Loucy (cell line): Measurements from ENCODE around the gene CCT7.
A peak's percentile ranks its signal among the peaks of the same experiment; 100 is the strongest.

ENCODE experiments used
- H2AFZ ChIP-seq: fragments of 200-600 bp; sonication (generic); 2 replicates; pipeline ENCODE4 v1.6.0; 2016; ENCODE audit warnings: antibody characterized with exemption, mild to moderate bottlenecking, low read length, moderate library complexity
- H3F3A ChIP-seq: fragments of 200-600 bp; 2 replicates; pipeline ENCODE4 v1.6.0; 2016; ENCODE audit warnings: antibody characterized with exemption, low read depth, mild to moderate bottlenecking
- H3K27me3 ChIP-seq: fragments of 200-600 bp; sonication (generic); 2 replicates; pipeline ENCODE4 v1.6.1; 2014; ENCODE audit warnings: low read length, mild to moderate bottlenecking; ENCODE audit not compliant: insufficient read depth, poor library complexity, severe bottlenecking
- H3K36me3 ChIP-seq: fragments of 200-600 bp; sonication (generic); 2 replicates; pipeline ENCODE4 v1.6.1; 2016; ENCODE audit warnings: low read length; ENCODE audit not compliant: insufficient read depth
- H3K4me1 ChIP-seq: fragments of 200-600 bp; sonication (generic); 2 replicates; pipeline ENCODE4 v1.5.1; 2014; ENCODE audit warnings: low read length, mild to moderate bottlenecking; ENCODE audit not compliant: insufficient read depth, poor library complexity, severe bottlenecking
- H3K4me2 ChIP-seq: fragments of 200-600 bp; sonication (generic); 2 replicates; pipeline ENCODE4 v1.6.0; 2014; ENCODE audit warnings: antibody characterized with exemption, low read length, low read depth, mild to moderate bottlenecking; ENCODE audit not compliant: poor library complexity, severe bottlenecking
- H3K4me3 ChIP-seq: fragments of 200-600 bp; sonication (generic); 2 replicates; pipeline ENCODE4 v1.5.1; 2014; ENCODE audit warnings: low read length, mild to moderate bottlenecking, mixed read lengths; ENCODE audit not compliant: poor library complexity, severe bottlenecking
- H3K79me2 ChIP-seq: fragments of 200-600 bp; sonication (generic); 2 replicates; pipeline ENCODE4 v1.6.1; 2014; ENCODE audit warnings: low read length; ENCODE audit not compliant: insufficient read depth
- H3K9ac ChIP-seq: fragments of 200-600 bp; sonication (generic); 2 replicates; pipeline ENCODE4 v1.6.0; 2014; ENCODE audit warnings: mild to moderate bottlenecking, low read depth, low read length, moderate library complexity; ENCODE audit not compliant: poor library complexity, severe bottlenecking
- H3K9me2 ChIP-seq: fragments of 200-600 bp; sonication (generic); replicated peaks from 2 replicates; pipeline ENCODE4 v1.6.1; 2016; ENCODE audit warnings: low read depth, low read length, mixed read lengths
- H3K9me3 ChIP-seq: fragments of 200-600 bp; sonication (generic); 2 replicates; pipeline ENCODE4 v1.6.1; 2014; ENCODE audit warnings: mild to moderate bottlenecking, antibody characterized with exemption, low read length, low read depth; ENCODE audit not compliant: insufficient read depth
- H4K20me1 ChIP-seq: fragments of 200-600 bp; sonication (generic); 2 replicates; pipeline ENCODE4 v1.6.0; 2014; ENCODE audit warnings: antibody characterized with exemption, low read length, mild to moderate bottlenecking; ENCODE audit not compliant: insufficient read depth, poor library complexity, severe bottlenecking
- EZH2phosphoT487 ChIP-seq: fragments of 200-600 bp; IDR thresholded peaks from 2 replicates; pipeline ENCODE4 v1.6.1; 2018; ENCODE audit warnings: antibody characterized with exemption, mild to moderate bottlenecking, moderate library complexity, borderline replicate concordance
- TF ChIP-seq, protein P1 (sequence below): fragments of 200-600 bp; sonication (generic); conservative IDR thresholded peaks from 2 replicates; pipeline ENCODE4 v1.5.1; 2014; ENCODE audit warnings: mild to moderate bottlenecking, antibody characterized with exemption, low read length

The CCT7 gene

DNA sequence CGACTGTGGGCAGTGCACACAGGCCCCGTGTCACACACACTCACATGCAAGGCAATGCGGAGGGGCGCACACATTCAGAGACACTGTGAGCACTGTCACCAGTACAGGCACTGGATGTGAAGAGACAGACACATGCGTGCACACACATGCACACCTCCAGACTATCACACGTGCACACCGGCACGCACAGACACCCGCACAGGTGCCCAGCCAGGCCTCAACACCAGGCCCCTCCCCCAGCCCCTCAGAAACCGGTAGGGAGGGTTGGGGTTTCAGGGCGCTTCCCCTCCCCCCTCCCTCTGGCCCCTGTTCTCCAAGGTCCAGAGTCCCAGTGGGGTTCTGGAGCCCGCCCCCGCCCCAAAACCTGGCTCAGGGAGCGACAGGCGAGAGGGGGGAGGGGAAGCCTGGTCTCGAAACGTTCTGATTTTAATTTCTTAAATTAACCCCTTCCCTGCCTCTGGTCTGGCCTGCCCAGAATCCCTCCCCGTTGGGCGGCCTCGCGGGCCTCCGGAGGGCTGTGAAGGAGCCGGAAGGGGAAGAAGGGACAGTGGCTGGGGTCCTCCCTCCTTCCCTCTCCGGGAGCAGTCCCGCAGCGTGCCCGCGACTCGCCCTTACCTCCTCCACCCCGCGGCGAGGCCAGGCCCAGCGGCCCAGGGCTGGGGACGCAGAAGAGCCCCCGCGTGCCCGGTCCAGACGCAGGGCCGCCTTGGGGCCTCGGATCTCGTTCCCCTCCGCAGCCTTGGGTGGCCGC is 49.6 kb downstream of the CCT7 start:
- Histone ChIP-seq H3F3A (peaks cover 8% of the 10 kb centered on the region; the same call in 1 of the 2 replicates), H3K36me3 (no peaks in the 10 kb centered on the region), H3K9me2 (no peaks in the 10 kb centered on the region), H3K4me1 (peaks cover 49% of the 10 kb centered on the region), H3K9me3 (no peaks in the 10 kb centered on the region), H4K20me1 (peaks cover 49% of the 10 kb centered on the region), H3K27me3 (no peaks in the 10 kb centered on the region), H2AFZ (peak overlapping the region; percentile 100), H3K9ac (peak overlapping the region; percentile 91), H3K4me3 (peak overlapping the region; percentile 86), H3K79me2 (peaks cover 53% of the 10 kb centered on the region), H3K4me2 (peak overlapping the region; percentile 97)
- TF ChIP-seq EZH2phosphoT487, result no peak

DNA sequence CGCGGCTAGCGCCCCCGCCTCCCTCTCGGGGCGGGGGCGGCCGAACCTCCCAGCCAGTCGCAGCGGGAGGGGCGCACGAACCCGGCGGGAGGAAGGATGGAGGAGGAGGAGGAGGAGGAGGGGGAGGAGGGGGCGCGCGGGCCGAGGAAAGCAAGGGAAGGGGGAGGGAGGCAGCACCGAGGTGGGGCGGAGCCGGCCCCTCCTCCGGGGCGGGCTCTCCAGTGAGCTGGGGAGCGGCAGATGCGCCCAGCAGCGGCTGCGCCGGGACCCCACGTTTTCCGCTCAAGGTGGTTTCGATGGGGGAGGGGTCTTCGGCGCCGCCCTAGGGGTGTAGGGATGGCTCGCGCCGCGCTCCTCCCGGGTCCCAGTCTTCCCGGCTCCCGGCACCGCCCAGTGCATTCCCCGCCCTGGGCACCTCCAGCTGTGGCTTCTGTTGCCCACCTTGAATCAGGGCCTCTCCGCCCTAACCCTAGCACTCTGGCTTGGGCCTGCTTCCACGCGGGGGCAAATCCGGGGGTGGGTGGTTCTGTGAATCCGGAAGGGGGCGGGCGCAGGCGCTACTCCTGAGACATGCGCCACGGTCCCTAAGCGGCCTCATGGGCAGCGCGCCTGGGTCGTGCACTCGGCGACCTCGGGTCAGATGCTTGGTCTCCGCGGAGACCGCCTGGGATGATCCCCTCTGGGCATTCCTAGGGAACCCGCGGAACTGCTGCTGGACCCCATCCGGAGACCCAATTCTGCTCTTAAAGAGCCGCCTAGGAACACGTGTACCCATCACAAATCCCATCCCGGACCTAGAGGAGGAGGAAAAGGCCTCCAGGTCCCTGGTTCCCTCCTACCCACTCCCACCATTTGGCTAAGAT is 50.4 kb downstream of the CCT7 start, which contains the start of gene FBXO41:
Gene FBXO41, minus strand, starts transcription at position 183 of the 863 bp plus-strand sequence. CDS start 14,848 bp downstream, outside the sequence.
- no peaks in the 10 kb centered on the region for H3K9me2 ChIP-seq
- peaks cover 45% of the 10 kb centered on the region for H3K79me2 ChIP-seq
- H3K27me3 ChIP-seq, result no peaks in the 10 kb centered on the region
- peak within 1 kb of the TSS; percentile 100 for H2AFZ ChIP-seq
- TF ChIP-seq, protein P1, sequence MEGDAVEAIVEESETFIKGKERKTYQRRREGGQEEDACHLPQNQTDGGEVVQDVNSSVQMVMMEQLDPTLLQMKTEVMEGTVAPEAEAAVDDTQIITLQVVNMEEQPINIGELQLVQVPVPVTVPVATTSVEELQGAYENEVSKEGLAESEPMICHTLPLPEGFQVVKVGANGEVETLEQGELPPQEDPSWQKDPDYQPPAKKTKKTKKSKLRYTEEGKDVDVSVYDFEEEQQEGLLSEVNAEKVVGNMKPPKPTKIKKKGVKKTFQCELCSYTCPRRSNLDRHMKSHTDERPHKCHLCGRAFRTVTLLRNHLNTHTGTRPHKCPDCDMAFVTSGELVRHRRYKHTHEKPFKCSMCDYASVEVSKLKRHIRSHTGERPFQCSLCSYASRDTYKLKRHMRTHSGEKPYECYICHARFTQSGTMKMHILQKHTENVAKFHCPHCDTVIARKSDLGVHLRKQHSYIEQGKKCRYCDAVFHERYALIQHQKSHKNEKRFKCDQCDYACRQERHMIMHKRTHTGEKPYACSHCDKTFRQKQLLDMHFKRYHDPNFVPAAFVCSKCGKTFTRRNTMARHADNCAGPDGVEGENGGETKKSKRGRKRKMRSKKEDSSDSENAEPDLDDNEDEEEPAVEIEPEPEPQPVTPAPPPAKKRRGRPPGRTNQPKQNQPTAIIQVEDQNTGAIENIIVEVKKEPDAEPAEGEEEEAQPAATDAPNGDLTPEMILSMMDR, result no peak
- no peak for TF ChIP-seq EZH2phosphoT487
- H3K4me2 ChIP-seq, result peak within 1 kb of the TSS; percentile 97
- peaks cover 40% of the 10 kb centered on the region for H4K20me1 ChIP-seq
- H3K36me3 ChIP-seq, result no peaks in the 10 kb centered on the region
- H3F3A ChIP-seq, result peaks cover 8% of the 10 kb centered on the region; the same call in 1 of the 2 replicates
- peaks cover 46% of the 10 kb centered on the region for H3K4me1 ChIP-seq
- peak within 1 kb of the TSS; percentile 86 for H3K4me3 ChIP-seq
- no peaks in the 10 kb centered on the region for H3K9me3 ChIP-seq
- peak within 1 kb of the TSS; percentile 91 for H3K9ac ChIP-seq

- H2AFZ ChIP-seq, result peak overlapping the region; percentile 100
These were observed 51.1 kb downstream of the CCT7 start for GRCh38 chr2:73285159-73285739.

More at GRCh38 chr2:73285159-73285739, 51.1 kb downstream of the CCT7 start:
- Histone ChIP-seq H3K4me3 (peak overlapping the region; percentile 86), H3K4me1 (peaks cover 44% of the 10 kb centered on the region), H3K9me3 (no peaks in the 10 kb centered on the region), H3K9ac (peak overlapping the region; percentile 91), H3K27me3 (no peaks in the 10 kb centered on the region), H4K20me1 (peaks cover 33% of the 10 kb centered on the region), H3K79me2 (peaks cover 39% of the 10 kb centered on the region), H3K36me3 (no peaks in the 10 kb centered on the region), H3F3A (peaks cover 8% of the 10 kb centered on the region; the same call in 1 of the 2 replicates), H3K9me2 (no peaks in the 10 kb centered on the region), H3K4me2 (peak overlapping the region; percentile 97)
- TF ChIP-seq, protein P1, result no peak
- no peak for TF ChIP-seq EZH2phosphoT487
